ENCODE measurements around the gene MCTP1. TPM values are rescaled to one million over a fixed set of nuclear protein-coding genes. Genes with fewer than 3 reads are reported as not detected.

Gene MCTP1
- total RNA-seq, 4 donors from 2014 or later = 11.2 to 43.6 (median 16.8) TPM

- Histone ChIP-seq H3K36me3 (no peaks in the 10 kb centered on the region), H3K4me3 (no peak overlapping the region), H3K4me1 (no peaks in the 10 kb centered on the region), H3K27me3 (no peaks in the 10 kb centered on the region), H3K9me3 (no peaks in the 10 kb centered on the region), H3K27ac (replicated peaks in 1 of 4) (no peak overlapping the region)
- 83% methylated on average over 5 of the region's 5 CpGs for WGBS
- no peak for DNase-seq (ENCODE audit: extremely low spot score)
- TF ChIP-seq CTCF (IDR thresholded peaks at IDR 0.05) (no peak), POLR2A (IDR thresholded peaks at IDR 0.05; ENCODE audit: low read depth) (no peak), EP300 (IDR thresholded peaks at IDR 0.05) (no peak), POLR2AphosphoS5 (IDR thresholded peaks at IDR 0.05) (no peak)
- intact Hi-C loops (cut with DNase I) = no loop called here
These were observed 538.8 kb downstream of the MCTP1 start for GRCh38 chr5:94745786-94746730.

GRCh38 chr5:94744906-94745305, 540.0 kb downstream of the MCTP1 start:
- no peaks in the 10 kb centered on the region for H3K9me3 ChIP-seq
- DNase-seq (ENCODE audit: extremely low spot score) = no peak
- no peaks in the 10 kb centered on the region for H3K27me3 ChIP-seq
- intact Hi-C loops (cut with DNase I) = no loop called here
- no peaks in the 10 kb centered on the region for H3K36me3 ChIP-seq
- H3K4me1 ChIP-seq = no peaks in the 10 kb centered on the region
- TF ChIP-seq EP300 (IDR thresholded peaks at IDR 0.05) (no peak), POLR2A (IDR thresholded peaks at IDR 0.05; ENCODE audit: low read depth) (no peak), CTCF (IDR thresholded peaks at IDR 0.05) (no peak), POLR2AphosphoS5 (IDR thresholded peaks at IDR 0.05) (no peak)
- no peak overlapping the region for H3K4me3 ChIP-seq
- 75% methylated on average over 2 of the region's 2 CpGs for WGBS
- H3K27ac ChIP-seq (replicated peaks in 1 of 4) = no peak overlapping the region

- 89% methylated on average over 4 of the region's 4 CpGs for WGBS
- H3K27me3 ChIP-seq = no peaks in the 10 kb centered on the region
- no peaks in the 10 kb centered on the region for H3K9me3 ChIP-seq
- no peak overlapping the region for H3K4me3 ChIP-seq
- intact Hi-C loops (cut with DNase I) = no loop called here
- no peak overlapping the region for H3K27ac ChIP-seq (replicated peaks in 1 of 4)
- H3K36me3 ChIP-seq = no peaks in the 10 kb centered on the region
- no peak for DNase-seq (ENCODE audit: extremely low spot score)
- TF ChIP-seq POLR2AphosphoS5 (IDR thresholded peaks at IDR 0.05) (no peak), POLR2A (IDR thresholded peaks at IDR 0.05; ENCODE audit: low read depth) (no peak), EP300 (IDR thresholded peaks at IDR 0.05) (no peak), CTCF (IDR thresholded peaks at IDR 0.05) (no peak)
- H3K4me1 ChIP-seq = no peaks in the 10 kb centered on the region
These were observed 542.0 kb downstream of the MCTP1 start for GRCh38 chr5:94742852-94743251.

- H3K9me3 ChIP-seq = no peaks in the 10 kb centered on the region
- no peak for DNase-seq (ENCODE audit: extremely low spot score)
- H3K4me1 ChIP-seq = no peaks in the 10 kb centered on the region
- 77% methylated on average over 2 of the region's 2 CpGs for WGBS
- H3K4me3 ChIP-seq = no peak overlapping the region
- no peak overlapping the region for H3K27ac ChIP-seq (replicated peaks in 1 of 4)
- no peak for TF ChIP-seq EP300 (IDR thresholded peaks at IDR 0.05)
- TF ChIP-seq POLR2A (IDR thresholded peaks at IDR 0.05; ENCODE audit: low read depth) = no peak
- no peak for TF ChIP-seq CTCF (IDR thresholded peaks at IDR 0.05)
- H3K36me3 ChIP-seq = no peaks in the 10 kb centered on the region
- intact Hi-C loops (cut with DNase I) = no loop called here
- no peaks in the 10 kb centered on the region for H3K27me3 ChIP-seq
These were observed 544.6 kb downstream of the MCTP1 start for GRCh38 chr5:94740286-94740685.

Measured in esophagus muscularis mucosa (tissue), 4 donors.